IMR-90 (cell line): ENCODE results near the gene CASP8. TPM values are rescaled to one million over a fixed set of nuclear protein-coding genes. Genes with fewer than 3 reads are reported as not detected.

Source experiments
- ATAC-seq: fragments of 200-7000 bp; cut with Tn5 transposase; 2 replicates; pipeline ENCODE4 v1.9.1; 2020; ENCODE audit warnings: low read depth, mild to moderate bottlenecking, moderate library complexity
- BruUV-seq: library from RNA; stranded (reverse); fragments of 400-500 nt; replicated peaks from 2 replicates; lab custom pipeline; 2021; lab: Mats Ljungman, UMichigan
- CTCF ChIA-PET: fragments of 300-600 bp; formaldehyde crosslinking; extraction: SDS; loops from one replicate; lab custom pipeline; 2021; ENCODE audit warnings: antibody characterized with exemption; lab: Yijun Ruan, JAX
- POLR2A ChIA-PET: fragments of 300-600 bp; sonication (Branson Sonifier 250); formaldehyde crosslinking; loops from one replicate; lab custom pipeline; 2022; ENCODE audit warnings: antibody characterized with exemption; ENCODE audit not compliant: unreplicated experiment; lab: Charles Lee
- DNase-seq: peaks from one replicate; pipeline ENCODE4 v3.0.0; 2013
- H2AFZ ChIP-seq: replicated peaks from 2 replicates; pipeline ENCODE3; 2013; ENCODE audit warnings: low read length, mild to moderate bottlenecking; ENCODE audit not compliant: poor library complexity
- H2AK5ac ChIP-seq: 2 replicates; pipeline ENCODE4 v1.6.1; 2013; ENCODE audit warnings: low read depth, low read length, inconsistent platforms
- H2AK9ac ChIP-seq: replicated peaks from 2 replicates; pipeline ENCODE3; 2013; ENCODE audit warnings: mild to moderate bottlenecking, low read depth, low read length, moderate library complexity; ENCODE audit not compliant: poor library complexity
- H2BK120ac ChIP-seq: 2 replicates; pipeline ENCODE4 v1.6.1; 2013; ENCODE audit warnings: low read depth, low read length, inconsistent platforms
- H2BK15ac ChIP-seq: 3 replicates; pipeline ENCODE4 v1.6.1; 2013; ENCODE audit warnings: low read depth, low read length, inconsistent platforms
- H2BK20ac ChIP-seq: 2 replicates; pipeline ENCODE4 v1.6.1; 2013; ENCODE audit warnings: low read depth, mild to moderate bottlenecking, inconsistent platforms, low read length, moderate library complexity
- H2BK5ac ChIP-seq: 2 replicates; pipeline ENCODE4 v1.6.1; 2013; ENCODE audit warnings: mild to moderate bottlenecking, low read depth, low read length, inconsistent platforms; ENCODE audit not compliant: poor library complexity, severe bottlenecking
- H3K14ac ChIP-seq: replicated peaks from 2 replicates; pipeline ENCODE4 v1.6.1; 2013; ENCODE audit warnings: low read depth, low read length, inconsistent platforms
- H3K18ac ChIP-seq: 2 replicates; pipeline ENCODE4 v1.6.1; 2013; ENCODE audit warnings: low read depth, low read length, control low read depth
- H3K23ac ChIP-seq: 2 replicates; pipeline ENCODE4 v1.6.1; 2013; ENCODE audit warnings: low read depth, low read length, inconsistent platforms
- H3K27ac ChIP-seq: 2 replicates; pipeline ENCODE4 v1.5.1; 2013; ENCODE audit warnings: mild to moderate bottlenecking, control low read depth, low read length; ENCODE audit not compliant: insufficient read depth
- H3K27me3 ChIP-seq: 2 replicates; pipeline ENCODE4 v1.6.1; 2013; ENCODE audit warnings: low read length; ENCODE audit not compliant: control insufficient read depth, insufficient read depth
- H3K36me3 ChIP-seq: 2 replicates; pipeline ENCODE4 v1.6.1; 2013; ENCODE audit warnings: low read length, mixed read lengths; ENCODE audit not compliant: control insufficient read depth, insufficient read depth
- H3K4ac ChIP-seq: 2 replicates; pipeline ENCODE4 v1.6.1; 2013; ENCODE audit warnings: low read depth, low read length, inconsistent platforms
- H3K4me1 ChIP-seq: 2 replicates; pipeline ENCODE4 v1.6.1; 2013; ENCODE audit warnings: low read length, mixed read lengths; ENCODE audit not compliant: control insufficient read depth, insufficient read depth
- H3K4me2 ChIP-seq: 2 replicates; pipeline ENCODE4 v1.6.1; 2013; ENCODE audit warnings: low read depth, mild to moderate bottlenecking, control low read depth, low read length, moderate library complexity
- H3K4me3 ChIP-seq: 2 replicates; pipeline ENCODE4 v1.5.1; 2013; ENCODE audit warnings: low read depth, mild to moderate bottlenecking, control low read depth, low read length, moderate library complexity; ENCODE audit not compliant: insufficient read depth
- H3K56ac ChIP-seq: 2 replicates; pipeline ENCODE4 v1.6.1; 2013; ENCODE audit warnings: low read length, inconsistent platforms; ENCODE audit not compliant: insufficient read depth; ENCODE audit errors: extremely low read depth
- H3K79me1 ChIP-seq, 2 experiments: 2 replicates each; pipeline ENCODE4 v1.6.1; 2013; ENCODE audit warnings: low read length in 2 of 2, inconsistent platforms in 1 of 2, low read depth in 1 of 2
- H3K9ac ChIP-seq: 2 replicates; pipeline ENCODE4 v1.6.1; 2013; ENCODE audit warnings: low read depth, low read length, control low read depth
- H3K9me1 ChIP-seq: 2 replicates; pipeline ENCODE4 v1.6.1; 2013; ENCODE audit warnings: low read length, inconsistent platforms; ENCODE audit not compliant: insufficient read depth
- H3K9me3 ChIP-seq: 2 replicates; pipeline ENCODE4 v1.6.1; 2013; ENCODE audit warnings: low read length; ENCODE audit not compliant: control insufficient read depth, insufficient read depth
- H4K20me1 ChIP-seq: 2 replicates; pipeline ENCODE4 v1.6.1; 2013; ENCODE audit warnings: low read length, inconsistent platforms; ENCODE audit not compliant: insufficient read depth
- H4K5ac ChIP-seq: 2 replicates; pipeline ENCODE4 v1.6.1; 2013; ENCODE audit warnings: mild to moderate bottlenecking, low read depth, low read length, control low read depth
- H4K8ac ChIP-seq, 2 experiments: 2 replicates each; pipeline ENCODE4 v1.6.1; 2013; ENCODE audit warnings: low read depth in 2 of 2, low read length in 2 of 2, control low read depth in 1 of 2, inconsistent platforms in 1 of 2
- H4K91ac ChIP-seq: 2 replicates; pipeline ENCODE4 v1.6.1; 2013; ENCODE audit warnings: low read depth, low read length, inconsistent platforms; ENCODE audit not compliant: insufficient read depth
- CEBPB ChIP-seq: IDR thresholded peaks from 2 replicates; pipeline ENCODE4 v1.6.1; 2012; ENCODE audit warnings: low read depth, low read length, improper control_type of control experiment
- FOS ChIP-seq: fragments of 150-350 bp; IDR thresholded peaks from 2 replicates; pipeline ENCODE4 v1.6.1; 2016; ENCODE audit warnings: low read depth, low read length
- MAZ ChIP-seq: IDR thresholded peaks from 2 replicates; pipeline ENCODE4 v1.6.1; 2012; ENCODE audit warnings: low read depth, mild to moderate bottlenecking, low read length, improper control_type of control experiment, moderate library complexity, borderline replicate concordance
- MXI1 ChIP-seq: IDR thresholded peaks from 2 replicates; pipeline ENCODE4 v1.6.1; 2012; ENCODE audit warnings: low read depth, mild to moderate bottlenecking, low read length, moderate library complexity, borderline replicate concordance
- NFE2L2 ChIP-seq: fragments of 150-350 bp; IDR thresholded peaks from 2 replicates; pipeline ENCODE4 v1.6.1; 2016; ENCODE audit warnings: low read depth, mild to moderate bottlenecking, low read length
- RCOR1 ChIP-seq: IDR thresholded peaks from 2 replicates; pipeline ENCODE4 v1.6.1; 2012; ENCODE audit warnings: mild to moderate bottlenecking, low read length, improper control_type of control experiment; ENCODE audit not compliant: insufficient replicate concordance
- RFX5 ChIP-seq: IDR thresholded peaks from 2 replicates; pipeline ENCODE4 v1.8.0; 2012; ENCODE audit warnings: low read depth, mild to moderate bottlenecking, low read length, moderate library complexity
- SMC3 ChIP-seq: fragments of 150-350 bp; IDR thresholded peaks from 2 replicates; pipeline ENCODE4 v1.6.1; 2016; ENCODE audit warnings: low read depth, mild to moderate bottlenecking, antibody characterized with exemption, low read length, moderate library complexity
- WGBS, 2 experiments: methylation state at CpG; one replicate each; pipeline versions ENCODE4 v1.1.5 to v1.1.7; 2013; ENCODE audit warnings: missing lambda C conversion rate in 2 of 2; ENCODE audit not compliant: insufficient read length in 1 of 2; ENCODE audit errors: extremely low coverage in 2 of 2; 5-methylcytosine and 5-hydroxymethylcytosine counted together
- dilution Hi-C: fragments of 300-500 bp; cut with HindIII; formaldehyde crosslinking; loops from one replicate; pipeline ENCODE4 v1.14.3; 2018; ENCODE audit warnings: low sequenced_read_pairs; ENCODE audit not compliant: unreplicated experiment
- in situ Hi-C: fragments of 300-500 bp; cut with MboI; formaldehyde crosslinking; loops from 3 replicates; pipeline ENCODE4 v1.14.3; 2019; ENCODE audit warnings: low sequenced_read_pairs, inconsistent platforms, mixed read lengths
- intact Hi-C: fragments of 100-400 bp; cut with micrococcal nuclease; formaldehyde crosslinking; loops from 2 replicates; pipeline ENCODE4 v1.10.0; 2022
- polyA plus RNA-seq, 3 experiments: library from polyadenylated mRNA; depleted of rRNA; stranded (reverse); fragments of >200 nt; gene quantifications; 2 replicates each; pipeline ENCODE4 v1.2.3, GENCODE V29; 2012; ENCODE audit warnings: low replicate concordance in 1 of 3
- total RNA-seq: library from RNA; depleted of rRNA; stranded (reverse); fragments of >200 nt; gene quantifications from 2 replicates; pipeline ENCODE4 v1.2.3, GENCODE V29; 2012
- TF ChIP-seq, protein P1 (sequence below): conservative IDR thresholded peaks from 2 replicates; pipeline ENCODE4 v1.5.1; 2012; ENCODE audit warnings: mild to moderate bottlenecking, low read depth, low read length, improper control_type of control experiment

CASP8 gene
- total and polyA plus RNA-seq, 2 of the 4 experiments (the other 2 are of a cell fraction) = 13.1 to 17.0 TPM

DNA sequence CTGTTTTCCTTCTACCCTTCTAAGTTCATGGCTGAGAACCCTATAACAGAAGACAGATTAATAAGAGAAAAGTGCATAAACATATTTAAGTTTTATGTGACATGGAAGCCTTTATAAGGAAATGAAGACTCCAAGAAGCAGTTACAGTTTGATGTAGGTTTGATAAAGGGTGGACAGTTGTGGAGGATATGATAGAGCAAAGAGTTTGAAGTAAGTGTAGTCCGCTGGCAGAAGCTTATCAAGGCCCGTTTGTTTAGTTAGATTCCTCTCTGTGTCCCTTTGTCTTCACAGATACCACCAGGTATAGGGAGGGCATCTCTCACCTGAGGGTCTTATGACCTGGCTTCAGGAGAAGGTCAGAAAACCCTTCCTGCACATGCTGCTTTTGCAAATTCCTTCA, 10.4 kb upstream of the CASP8 start:
- H3K4me2 ChIP-seq = no peak overlapping the region
- H2AK9ac ChIP-seq = no peak overlapping the region
- in situ Hi-C loops (loop anchor here (5.0 to 25.0 kb wide), 2 partner anchors 112 to 362 kb away; a partner anchor contains a TSS), dilution Hi-C loops (no loop called here), intact Hi-C loops (no loop called here)
- ChIA-PET POLR2A (no interaction called here), CTCF (no interaction called here)
- H3K4me1 ChIP-seq = peaks cover 5% of the 10 kb centered on the region; the same call in 1 of the 2 replicates
- no peak overlapping the region for H2BK15ac ChIP-seq
- no peak overlapping the region for H3K14ac ChIP-seq
- ATAC-seq = no peak
- no peak overlapping the region for H2AFZ ChIP-seq
- H3K79me1 ChIP-seq = no peaks in the 10 kb centered on the region
- H3K56ac ChIP-seq = no peak overlapping the region
- H3K4me3 ChIP-seq = no peak overlapping the region
- no peak overlapping the region for H4K91ac ChIP-seq
- no peaks in the 10 kb centered on the region for H4K20me1 ChIP-seq
- H3K36me3 ChIP-seq = no peaks in the 10 kb centered on the region
- no peak overlapping the region for H2BK20ac ChIP-seq
- TF ChIP-seq NFE2L2 (no peak), RCOR1 (no peak), MXI1 (no peak), MAZ (no peak), CEBPB (no peak), RFX5 (no peak), SMC3 (no peak), FOS (no peak)
- TF ChIP-seq, protein P1, sequence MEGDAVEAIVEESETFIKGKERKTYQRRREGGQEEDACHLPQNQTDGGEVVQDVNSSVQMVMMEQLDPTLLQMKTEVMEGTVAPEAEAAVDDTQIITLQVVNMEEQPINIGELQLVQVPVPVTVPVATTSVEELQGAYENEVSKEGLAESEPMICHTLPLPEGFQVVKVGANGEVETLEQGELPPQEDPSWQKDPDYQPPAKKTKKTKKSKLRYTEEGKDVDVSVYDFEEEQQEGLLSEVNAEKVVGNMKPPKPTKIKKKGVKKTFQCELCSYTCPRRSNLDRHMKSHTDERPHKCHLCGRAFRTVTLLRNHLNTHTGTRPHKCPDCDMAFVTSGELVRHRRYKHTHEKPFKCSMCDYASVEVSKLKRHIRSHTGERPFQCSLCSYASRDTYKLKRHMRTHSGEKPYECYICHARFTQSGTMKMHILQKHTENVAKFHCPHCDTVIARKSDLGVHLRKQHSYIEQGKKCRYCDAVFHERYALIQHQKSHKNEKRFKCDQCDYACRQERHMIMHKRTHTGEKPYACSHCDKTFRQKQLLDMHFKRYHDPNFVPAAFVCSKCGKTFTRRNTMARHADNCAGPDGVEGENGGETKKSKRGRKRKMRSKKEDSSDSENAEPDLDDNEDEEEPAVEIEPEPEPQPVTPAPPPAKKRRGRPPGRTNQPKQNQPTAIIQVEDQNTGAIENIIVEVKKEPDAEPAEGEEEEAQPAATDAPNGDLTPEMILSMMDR = no peak
- no peak overlapping the region for H2AK5ac ChIP-seq
- H3K23ac ChIP-seq = no peak overlapping the region
- H3K9me1 ChIP-seq = peaks cover 3% of the 10 kb centered on the region; the same call in 1 of the 2 replicates
- H2BK120ac ChIP-seq = no peak overlapping the region
- no peak overlapping the region for H4K5ac ChIP-seq
- H4K8ac ChIP-seq = no peak overlapping the region
- H2BK5ac ChIP-seq = no peak overlapping the region
- no CpG with 5 or more reads among the region's 2 CpGs for WGBS, 2 experiments
- no peak overlapping the region for H3K9ac ChIP-seq
- DNase-seq = no peak
- no peak overlapping the region for H3K27ac ChIP-seq
- BruUV-seq = no TSS peak
- no peak overlapping the region for H3K18ac ChIP-seq
- no peaks in the 10 kb centered on the region for H3K27me3 ChIP-seq
- peaks cover 4% of the 10 kb centered on the region for H3K9me3 ChIP-seq
- H3K4ac ChIP-seq = no peak overlapping the region
